WTC11 (cell line): Measurements from ENCODE around the gene PCIF1. TPM values are rescaled to one million over a fixed set of nuclear protein-coding genes. Genes with fewer than 3 reads are reported as not detected.

Experiments
- ATAC-seq: fragments of 200-7000 bp; cut with Tn5 transposase; 2 replicates; pipeline ENCODE4 v1.10.0; 2021; ENCODE audit warnings: mild to moderate bottlenecking, moderate library complexity
- CTCF ChIA-PET: fragments of 300-600 bp; sonication (Branson Sonifier 250); formaldehyde crosslinking; loops from one replicate; lab custom pipeline; 2021; ENCODE audit warnings: antibody characterized with exemption; lab: Charles Lee
- POLR2A ChIA-PET: fragments of 350-600 bp; sonication (Branson Sonifier 250); formaldehyde crosslinking; loops from one replicate; lab custom pipeline; 2021; ENCODE audit warnings: antibody characterized with exemption; lab: Charles Lee
- DNase-seq: peaks from one replicate; pipeline ENCODE4 v3.0.0; 2021; ENCODE audit warnings: low spot score
- H3K27ac Mint-ChIP-seq: 2 replicates; pipeline ENCODE4 v1.8.0; 2021; ENCODE audit warnings: mixed read lengths
- H3K27me3 Mint-ChIP-seq: 2 replicates; pipeline ENCODE4 v1.8.0; 2021; ENCODE audit warnings: low read depth, mild to moderate bottlenecking, moderate library complexity, mixed read lengths
- H3K36me3 Mint-ChIP-seq: 2 replicates; pipeline ENCODE4 v1.8.0; 2021; ENCODE audit warnings: mixed read lengths
- H3K4me1 Mint-ChIP-seq: 2 replicates; pipeline ENCODE4 v1.8.0; 2022; ENCODE audit warnings: mixed read lengths
- H3K4me3 Mint-ChIP-seq: 2 replicates; pipeline ENCODE4 v1.8.0; 2021; ENCODE audit warnings: mild to moderate bottlenecking, moderate library complexity, mixed read lengths
- H3K9me3 Mint-ChIP-seq: 2 replicates; pipeline ENCODE4 v1.8.0; 2021; ENCODE audit warnings: mixed read lengths
- ATF3 ChIP-seq: sonication (generic); formaldehyde crosslinking; conservative IDR thresholded peaks from 2 replicates; pipeline ENCODE4 v1.8.1; 2022; ENCODE audit warnings: mild to moderate bottlenecking, missing genetic modification reagents
- ATF6 ChIP-seq: sonication (generic); formaldehyde crosslinking; IDR thresholded peaks from 2 replicates; pipeline ENCODE4 v1.8.1; 2023; ENCODE audit warnings: mild to moderate bottlenecking, missing genetic modification reagents
- CDX4 ChIP-seq: fragments of 250-450 bp; sonication (Bioruptor Pico); IDR thresholded peaks from 2 replicates; pipeline ENCODE4 v1.9.0; 2021; ENCODE audit warnings: moderate library complexity, mild to moderate bottlenecking, inconsistent platforms, borderline replicate concordance
- CREM ChIP-seq: sonication (generic); formaldehyde crosslinking; IDR thresholded peaks from 2 replicates; pipeline ENCODE4 v1.8.1; 2022; ENCODE audit warnings: mild to moderate bottlenecking, missing genetic modification reagents, moderate library complexity
- CTCF ChIP-seq: fragments of 200-600 bp; IDR thresholded peaks from 2 replicates; pipeline ENCODE4 v1.8.0; 2022; ENCODE audit warnings: antibody characterized with exemption
- JAZF1 ChIP-seq: fragments of 250-450 bp; sonication (Bioruptor Pico); IDR thresholded peaks from 2 replicates; pipeline ENCODE4 v1.9.0; 2021; ENCODE audit warnings: moderate library complexity, mild to moderate bottlenecking, inconsistent platforms
- MAX ChIP-seq: sonication (generic); formaldehyde crosslinking; IDR thresholded peaks from 2 replicates; pipeline ENCODE4 v1.8.0; 2022; ENCODE audit warnings: mild to moderate bottlenecking, missing genetic modification reagents
- MLX ChIP-seq: sonication (generic); formaldehyde crosslinking; IDR thresholded peaks from 2 replicates; pipeline ENCODE4 v1.8.1; 2023; ENCODE audit warnings: mild to moderate bottlenecking, missing genetic modification reagents, moderate library complexity
- NR1H2 ChIP-seq: sonication (generic); formaldehyde crosslinking; IDR thresholded peaks from 2 replicates; pipeline ENCODE4 v1.9.0; 2021; ENCODE audit warnings: mild to moderate bottlenecking, moderate library complexity, missing genetic modification reagents
- PRDM15 ChIP-seq: sonication (generic); formaldehyde crosslinking; IDR thresholded peaks from 2 replicates; pipeline ENCODE4 v1.8.0; 2022; ENCODE audit warnings: missing genetic modification reagents
- PREB ChIP-seq: sonication (generic); formaldehyde crosslinking; IDR thresholded peaks from 2 replicates; pipeline ENCODE4 v1.8.1; 2022; ENCODE audit warnings: mild to moderate bottlenecking, missing genetic modification reagents, moderate library complexity, borderline replicate concordance
- RORB ChIP-seq: fragments of 250-450 bp; sonication (Bioruptor Pico); IDR thresholded peaks from 2 replicates; pipeline ENCODE4 v1.9.0; 2021; ENCODE audit warnings: mild to moderate bottlenecking
- SOX15 ChIP-seq: fragments of 250-450 bp; sonication (Bioruptor Pico); IDR thresholded peaks from 2 replicates; pipeline ENCODE4 v1.9.0; 2021; ENCODE audit warnings: mild to moderate bottlenecking
- TEAD1 ChIP-seq: sonication (generic); formaldehyde crosslinking; IDR thresholded peaks from 2 replicates; pipeline ENCODE4 v1.8.0; 2022; ENCODE audit warnings: mild to moderate bottlenecking, missing genetic modification reagents
- USF2 ChIP-seq: sonication (generic); formaldehyde crosslinking; IDR thresholded peaks from 2 replicates; pipeline ENCODE4 v1.8.1; 2023; ENCODE audit warnings: mild to moderate bottlenecking, missing genetic modification reagents, moderate library complexity
- ZNF232 ChIP-seq: sonication (generic); formaldehyde crosslinking; IDR thresholded peaks from 2 replicates; pipeline ENCODE4 v1.8.0; 2022; ENCODE audit warnings: mild to moderate bottlenecking, missing genetic modification reagents
- ZNF263 ChIP-seq: sonication (generic); formaldehyde crosslinking; IDR thresholded peaks from 2 replicates; pipeline ENCODE4 v1.8.1; 2022; ENCODE audit warnings: low read depth, mild to moderate bottlenecking, moderate library complexity, missing genetic modification reagents
- ZNF416 ChIP-seq: fragments of 250-450 bp; sonication (Bioruptor Pico); IDR thresholded peaks from 2 replicates; pipeline ENCODE4 v1.9.0; 2021; ENCODE audit warnings: mild to moderate bottlenecking, inconsistent platforms
- ZNF671 ChIP-seq: fragments of 250-450 bp; sonication (Bioruptor Pico); IDR thresholded peaks from 2 replicates; pipeline ENCODE4 v1.8.0; 2021; ENCODE audit warnings: mild to moderate bottlenecking
- ZSCAN18 ChIP-seq: fragments of 250-450 bp; sonication (Bioruptor Pico); IDR thresholded peaks from 2 replicates; pipeline ENCODE4 v2.1.2; 2022; ENCODE audit warnings: mild to moderate bottlenecking, moderate library complexity
- total RNA-seq: library from RNA; stranded (reverse); gene quantifications from 3 replicates; pipeline ENCODE4 v1.2.3, GENCODE V29; 2021

PCIF1 gene
- total RNA-seq, 1 experiment from 2014 or later, result 42.2 TPM

- TF ChIP-seq ZNF263 (CRISPR knock-in tag) (no peak), CTCF (no peak), ATF6 (CRISPR knock-in tag) (no peak), PRDM15 (no peak), NR1H2 (CRISPR knock-in tag) (no peak), ZNF416 (CRISPR knock-in tag) (no peak), RORB (CRISPR knock-in tag) (no peak), MLX (no peak), TEAD1 (CRISPR knock-in tag) (no peak), ZNF671 (CRISPR knock-in tag) (no peak), MAX (no peak), CDX4 (CRISPR knock-in tag) (no peak), ATF3 (no peak), USF2 (CRISPR knock-in tag) (no peak), ZNF232 (no peak), SOX15 (CRISPR knock-in tag) (no peak), ZSCAN18 (CRISPR knock-in tag) (no peak), JAZF1 (CRISPR knock-in tag) (no peak), PREB (CRISPR knock-in tag) (no peak), CREM (no peak)
- H3K4me1 Mint-ChIP-seq, result peaks cover 25% of the 10 kb centered on the region
- H3K27ac Mint-ChIP-seq, result no peak overlapping the region
- H3K9me3 Mint-ChIP-seq, result no peaks in the 10 kb centered on the region
- DNase-seq (no peak), ATAC-seq (no peak)
- CTCF ChIA-PET, result interaction anchor here (0.6 to 9.6 kb wide), 2 partner anchors 20 to 504 kb away, joined by 3 to 235 read pairs; no protein-coding TSS in a partner anchor
- POLR2A ChIA-PET, result no interaction called here
- H3K4me3 Mint-ChIP-seq, result no peak overlapping the region
- H3K36me3 Mint-ChIP-seq, result no peaks in the 10 kb centered on the region
- peaks cover 4% of the 10 kb centered on the region for H3K27me3 Mint-ChIP-seq
These were observed 57.1 kb downstream of the PCIF1 start for GRCh38 chr20:45991616-45992015.
